GM19035 (cell line): ENCODE results near the gene DNAH3.
"Not testable (repeated sequence)": the region's sequence is repeated elsewhere in the genome, so short reads cannot be mapped to it uniquely, and the experiment has no call there.

Source experiments
- ATAC-seq: cut with Tn5 transposase; IDR thresholded peaks from one replicate; pipeline ENCODE4 v1.9.1; 2021; ENCODE audit not compliant: unreplicated experiment

The DNAH3 gene

DNA sequence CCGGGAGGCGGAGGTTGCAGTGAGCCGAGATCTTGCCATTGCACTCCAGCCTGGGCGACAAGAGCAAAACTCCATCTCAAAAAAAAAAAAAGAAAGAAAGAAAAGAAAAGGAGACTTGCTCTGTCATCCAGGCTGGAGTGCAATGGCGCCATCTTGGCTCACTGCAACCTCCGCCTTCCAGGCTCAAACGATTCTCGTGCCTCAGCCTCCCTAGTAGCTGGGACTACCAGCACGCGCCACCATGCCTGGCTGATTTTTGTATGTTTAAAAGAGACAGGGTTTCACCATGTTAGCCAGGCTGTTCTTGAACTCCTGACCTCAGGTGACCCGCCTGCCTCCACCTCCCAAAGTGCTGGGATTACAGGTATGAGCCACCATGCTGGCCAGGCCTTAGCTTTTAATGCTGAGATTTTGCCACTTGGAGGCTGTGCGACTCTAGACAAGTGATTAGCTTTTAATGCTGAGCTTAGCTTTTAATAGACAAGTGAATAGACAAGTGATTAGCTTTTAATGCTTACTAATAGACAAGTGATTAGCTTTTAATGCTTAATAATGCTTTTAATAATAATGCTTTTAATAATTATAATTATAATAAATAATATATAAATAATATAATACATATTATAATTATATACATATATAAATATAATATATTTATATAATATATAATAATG is 17.4 kb upstream of the DNAH3 start:
- no peak for ATAC-seq

DNA sequence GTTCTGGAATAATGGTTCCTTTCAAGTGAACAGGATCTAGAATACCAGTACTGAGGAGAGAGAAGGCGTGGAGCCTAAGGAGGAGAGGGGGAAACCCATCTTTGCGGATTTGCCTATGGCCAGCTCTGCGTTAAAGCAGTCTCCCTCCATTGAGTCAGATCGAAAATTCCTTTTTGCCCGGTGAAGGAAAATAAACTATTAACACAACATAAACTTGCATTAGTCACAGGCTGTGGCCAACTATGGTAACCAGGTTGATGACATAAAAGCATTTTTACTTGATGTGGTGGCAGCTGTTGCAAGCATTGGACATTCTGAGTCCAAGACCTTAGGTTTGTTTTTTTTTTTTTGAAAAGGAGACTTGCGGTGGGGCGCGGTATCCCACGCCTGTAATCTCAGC is 16.7 kb upstream of the DNAH3 start:
- no peak for ATAC-seq

DNA sequence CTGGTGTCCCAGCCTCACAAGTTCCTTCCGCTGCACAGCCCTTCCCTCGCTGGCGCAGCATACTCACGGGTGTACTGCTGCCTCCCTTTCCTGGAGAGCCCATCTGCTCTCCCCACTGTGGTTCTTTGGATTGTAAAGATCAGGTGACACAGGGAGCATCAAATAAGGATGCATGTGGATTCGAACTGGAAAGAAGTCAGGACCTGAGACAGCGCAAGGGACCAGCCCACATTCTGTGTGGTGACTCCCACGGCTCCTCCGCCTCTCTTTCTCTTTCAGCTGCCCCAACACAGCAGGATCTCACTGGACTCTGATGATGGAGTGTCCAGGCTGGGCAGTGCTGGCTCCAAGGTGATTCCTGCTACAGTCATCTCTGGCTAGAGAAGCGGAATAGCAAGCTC is 15.9 kb upstream of the DNAH3 start:
- ATAC-seq, result no peak

DNA sequence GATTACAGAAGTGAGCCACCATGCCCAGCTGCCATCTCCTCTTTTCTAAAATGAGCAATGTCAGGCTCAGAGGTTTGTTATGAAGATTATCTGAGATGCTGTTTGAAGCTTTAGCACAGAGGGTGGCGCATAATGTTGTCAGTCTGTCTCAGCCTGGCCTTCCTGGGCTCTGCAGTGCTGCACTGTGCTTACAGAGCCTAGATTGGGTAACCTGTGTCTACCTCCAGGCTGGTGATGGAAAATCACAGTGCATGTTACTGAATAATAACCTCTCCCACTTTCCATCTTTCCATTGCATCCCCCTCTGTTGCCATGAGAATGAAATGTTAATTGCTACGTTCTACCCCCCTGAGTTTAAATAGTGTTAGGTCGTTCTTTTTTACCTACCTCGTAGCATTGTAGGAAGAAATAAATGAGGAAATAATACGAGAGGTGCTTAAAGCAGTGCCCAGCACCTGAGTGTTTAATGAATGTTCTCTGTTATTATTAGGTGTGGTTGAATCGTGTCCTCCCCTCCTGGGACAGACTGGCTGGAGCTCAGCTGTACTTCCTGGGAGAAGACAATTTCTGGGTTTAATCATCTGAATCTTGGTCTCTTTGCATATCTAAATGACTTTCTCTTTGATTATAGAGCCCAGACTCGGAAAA is 14.0 kb upstream of the DNAH3 start:
- ATAC-seq, result no peak

DNA sequence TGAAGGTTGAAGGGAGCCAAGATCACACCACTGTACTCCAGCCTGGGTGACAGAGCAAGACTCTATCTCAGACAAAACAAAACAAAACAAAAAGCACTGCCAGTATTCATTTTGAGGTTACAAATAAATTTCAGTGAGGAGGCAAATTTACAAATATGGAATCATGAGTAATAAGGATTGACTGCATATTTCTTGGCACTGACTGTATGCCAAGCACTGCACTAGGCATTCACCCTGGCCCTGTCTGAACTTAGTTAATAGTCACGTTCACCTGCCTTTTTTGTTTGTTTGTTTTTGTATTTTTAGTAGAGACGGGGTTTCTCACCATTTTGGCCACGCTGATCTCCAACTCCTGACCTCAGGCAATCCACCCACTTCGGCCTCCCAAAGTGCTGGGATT is 12.9 kb upstream of the DNAH3 start:
- ATAC-seq, result no peak

DNA sequence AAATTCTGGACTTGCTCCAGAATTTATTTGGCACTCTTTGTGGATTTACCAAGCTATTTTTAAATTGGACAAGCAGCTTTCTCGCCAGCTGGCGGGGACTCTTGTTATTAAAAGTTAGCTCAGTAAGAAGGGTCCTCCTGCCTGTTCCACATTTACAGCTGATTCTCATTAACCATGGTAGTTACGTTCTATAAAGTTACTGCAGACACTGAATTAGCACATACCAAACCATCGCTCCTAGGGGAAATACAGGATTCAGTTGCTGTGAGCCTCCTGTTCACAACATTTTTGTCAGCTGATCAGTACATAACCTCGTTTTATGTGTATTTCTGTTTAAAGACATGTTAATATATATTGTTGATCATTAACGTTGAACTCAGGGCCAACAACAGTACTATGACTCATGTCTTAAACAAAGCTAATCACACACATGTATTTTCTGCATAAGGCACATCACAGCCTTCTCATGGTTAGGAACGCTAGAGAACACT is 12.1 kb upstream of the DNAH3 start:
- no peak for ATAC-seq

DNA sequence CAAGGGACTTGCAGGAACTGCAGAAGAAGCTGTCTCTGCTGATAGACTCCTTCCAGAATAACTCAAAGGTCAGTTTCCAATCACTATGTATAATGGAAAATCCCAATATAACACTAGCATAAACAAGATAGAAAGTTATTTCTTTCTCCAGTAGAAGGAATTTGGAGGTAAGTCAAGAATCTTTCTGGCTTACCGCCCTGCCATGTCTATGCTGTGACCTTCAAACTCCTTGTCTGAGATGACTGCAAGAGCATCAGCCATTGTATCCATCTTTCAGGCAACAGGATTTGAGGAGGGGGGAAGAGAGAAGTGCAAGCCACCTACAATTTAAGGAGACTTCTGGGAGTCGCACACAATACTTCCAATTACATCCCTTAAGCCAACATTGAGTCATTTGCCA is 10.6 kb upstream of the DNAH3 start:
- ATAC-seq, result no peak

DNA sequence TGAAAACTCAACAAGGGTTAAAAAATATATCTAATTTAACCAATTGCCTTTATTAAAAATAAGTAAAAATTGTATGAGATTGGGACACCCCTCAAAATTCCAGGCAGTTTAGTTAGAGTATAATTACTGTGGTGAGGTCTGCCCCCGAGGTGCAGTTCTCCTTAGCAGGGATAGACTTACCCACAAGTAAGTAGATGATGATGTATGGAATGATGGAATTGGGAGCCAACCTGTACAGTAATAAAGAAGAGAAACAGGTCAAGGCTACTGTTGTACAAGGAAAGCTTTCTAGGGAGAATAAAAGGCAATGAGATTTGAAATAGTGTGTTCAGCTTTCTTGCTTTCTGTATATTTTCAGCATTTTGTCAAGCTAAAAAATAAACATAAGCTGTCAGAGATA is 9.6 kb upstream of the DNAH3 start:
- ATAC-seq, result no peak

DNA sequence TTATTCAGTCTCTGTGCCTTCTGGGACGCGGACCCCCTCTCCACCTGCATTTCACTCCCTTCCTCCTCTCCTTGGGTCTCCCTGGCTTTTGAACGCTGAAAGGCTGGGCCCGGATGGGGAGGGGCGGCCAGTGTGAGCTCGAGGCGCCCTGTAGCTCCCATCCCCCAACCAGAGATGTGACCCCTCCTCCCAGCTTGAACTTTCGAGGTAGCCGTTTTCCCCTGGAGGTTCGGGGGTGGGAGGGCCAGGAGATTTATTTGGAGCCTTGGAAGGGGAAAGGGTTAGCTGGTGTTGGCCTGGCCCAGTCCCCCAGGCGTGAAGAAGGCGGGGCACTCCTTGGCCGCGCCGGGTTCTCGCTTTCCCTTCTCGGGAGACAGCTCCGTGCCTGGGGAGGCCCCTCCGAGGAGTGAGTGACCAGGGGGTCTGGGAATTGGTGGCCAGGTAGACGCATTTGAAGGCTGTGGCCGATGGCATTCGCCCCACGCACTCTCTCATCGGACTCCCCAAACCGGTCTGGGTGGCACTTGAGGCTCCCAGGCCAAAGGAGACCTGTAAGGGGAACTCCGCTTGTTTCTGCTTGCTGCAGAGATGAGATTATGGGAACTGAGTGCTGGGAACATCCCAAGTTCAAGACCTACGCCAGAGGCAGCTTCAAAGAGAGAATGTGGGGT is 8.8 kb upstream of the DNAH3 start:
- no peak for ATAC-seq

DNA sequence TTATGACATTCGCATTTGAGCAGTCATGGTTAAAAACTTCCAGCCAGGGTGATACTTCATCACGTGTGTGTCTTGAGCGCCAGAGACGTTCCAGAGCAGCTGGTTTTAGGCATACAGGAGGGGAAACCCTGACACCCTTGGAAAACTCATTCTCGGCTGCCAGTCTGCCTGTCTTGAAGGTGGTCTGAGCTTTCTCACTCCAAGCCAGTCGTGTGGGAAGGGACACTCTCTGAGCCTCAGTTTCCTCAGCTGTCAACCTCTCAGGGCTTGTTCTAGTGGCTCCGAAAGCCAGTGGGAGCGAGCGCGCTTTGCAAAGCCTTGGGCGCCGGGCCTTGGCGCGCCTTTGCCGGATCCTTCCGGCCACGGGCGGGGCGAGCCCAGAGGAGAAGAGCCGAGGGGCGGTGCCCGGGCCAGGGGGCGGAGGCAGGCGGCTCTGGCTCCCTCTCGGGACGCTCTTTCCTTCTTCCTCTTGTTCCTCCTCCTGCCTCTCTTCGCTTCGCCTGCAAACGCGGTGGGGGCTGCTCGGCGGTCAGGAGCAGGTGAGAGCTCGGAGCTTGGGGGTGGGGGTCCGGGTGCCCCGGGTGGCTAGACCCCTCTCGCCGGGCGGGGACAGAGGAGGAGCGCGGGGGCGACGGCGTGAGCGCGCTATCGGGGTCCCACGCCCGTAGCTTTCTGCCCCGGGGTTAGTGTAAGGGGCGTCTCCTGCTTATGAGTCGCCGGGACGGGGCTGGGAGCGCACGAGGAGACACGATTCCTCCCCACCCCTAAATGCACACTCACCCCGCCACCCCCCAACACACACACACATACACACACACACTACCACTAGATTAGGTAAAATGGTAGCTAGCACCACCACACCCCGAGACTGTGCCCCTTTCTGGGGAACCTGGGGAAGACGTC is 7.8 kb upstream of the DNAH3 start, which contains the start of gene LDAF1:
LDAF1 (plus strand) TSS at position 467 of the 903 bp plus-strand sequence. CDS start 2,509 bp downstream, outside the sequence.
- ATAC-seq, result peak; percentile 84

DNA sequence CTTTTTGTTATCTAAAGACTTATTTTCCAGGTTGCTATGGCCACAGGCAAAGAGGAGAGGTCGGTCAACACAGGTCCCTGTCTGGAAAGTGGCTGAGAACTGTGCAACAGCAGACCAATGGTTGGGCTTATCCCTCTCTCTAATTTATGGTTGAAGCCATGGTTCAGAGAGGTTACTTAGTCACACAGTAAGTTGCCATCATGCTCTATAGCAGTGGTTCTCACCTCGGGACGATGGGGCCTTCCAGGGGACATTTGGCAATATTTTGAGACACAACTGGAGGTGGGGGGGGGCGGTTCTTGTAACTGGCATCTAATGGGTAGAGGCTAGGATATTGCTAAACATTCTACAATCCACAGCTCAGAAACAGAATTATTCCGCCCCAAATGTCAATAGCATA is 7.0 kb upstream of the DNAH3 start:
- no peak for ATAC-seq

DNA sequence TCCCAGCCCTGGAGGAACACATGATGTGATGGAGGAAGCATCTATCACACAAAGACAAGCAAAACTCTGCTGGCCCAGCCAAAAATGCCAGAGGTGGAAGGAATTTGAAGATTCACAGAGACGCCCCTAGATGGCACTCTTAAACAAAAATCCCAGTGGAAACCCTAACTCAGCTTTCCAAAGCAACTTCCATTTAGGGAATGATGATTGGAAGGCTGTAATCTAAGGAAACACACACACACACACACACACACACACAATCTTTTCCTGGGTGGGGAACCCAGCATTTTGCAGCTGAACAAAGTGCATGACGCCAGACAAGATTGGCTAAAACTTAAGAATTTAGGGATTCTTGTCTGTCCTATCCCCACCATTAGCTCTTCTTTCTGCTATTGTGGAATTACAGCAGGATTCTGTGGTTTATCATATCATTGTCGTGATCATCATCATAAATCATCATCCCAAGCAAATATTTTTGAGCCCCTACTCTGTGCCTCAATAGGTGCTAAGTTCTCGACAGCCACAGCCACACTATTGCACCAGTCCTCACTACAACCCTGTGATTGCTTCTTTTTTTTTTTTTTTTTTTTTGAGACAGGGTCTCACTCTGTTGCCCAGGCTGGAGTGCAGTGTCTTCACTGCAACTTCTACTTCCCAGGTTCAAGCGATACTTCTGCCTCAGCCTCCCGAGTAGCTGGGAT is 6.3 kb upstream of the DNAH3 start:
- ATAC-seq, result no peak

DNA sequence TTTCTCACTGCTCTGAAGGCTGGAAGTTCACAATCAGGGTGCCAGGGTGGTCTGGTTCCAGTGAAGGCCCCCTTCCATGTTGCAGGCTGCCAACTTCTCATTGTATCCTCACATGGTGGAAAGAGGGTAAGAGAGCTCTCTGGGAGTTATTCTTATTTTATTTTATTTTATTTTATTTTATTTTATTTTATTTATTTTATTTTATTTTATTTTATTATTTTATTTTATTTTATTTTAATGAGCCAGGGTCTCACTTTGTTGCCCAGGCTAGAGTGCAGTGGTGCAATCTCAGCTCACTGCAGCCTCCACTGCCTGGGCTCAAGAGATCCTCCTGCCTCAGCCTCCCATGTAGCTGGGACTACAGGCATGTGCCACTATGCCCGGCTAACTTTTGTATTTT is 5.4 kb upstream of the DNAH3 start:
- ATAC-seq, result not testable (repeated sequence)

DNA sequence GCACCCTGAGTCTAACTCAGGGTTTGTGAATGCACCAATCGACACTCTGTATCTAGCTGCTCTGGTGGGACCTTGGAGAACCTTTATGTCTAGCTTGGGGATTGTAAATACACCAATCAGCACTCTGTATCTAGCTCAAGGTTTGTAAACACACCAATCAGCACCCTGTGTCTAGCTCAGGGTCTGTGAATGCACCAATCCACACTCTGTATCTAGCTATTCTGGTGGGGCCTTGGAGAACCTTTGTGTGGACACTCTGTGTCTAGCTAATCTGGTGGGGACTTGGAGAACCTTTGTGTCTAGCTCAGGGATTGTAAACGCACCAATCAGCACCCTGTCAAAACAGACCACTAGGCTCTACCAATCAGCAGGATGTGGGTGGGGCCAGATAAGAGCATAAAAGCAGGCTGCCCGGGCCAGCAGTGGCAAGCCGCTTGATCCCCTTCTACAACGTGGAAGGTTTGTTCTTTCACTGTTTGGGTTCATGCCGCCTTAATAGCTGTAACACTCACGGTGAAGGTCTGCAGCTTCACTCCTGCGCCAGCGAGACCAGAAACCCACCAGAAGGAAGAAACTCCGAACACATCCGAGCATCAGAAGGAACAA is 2.6 kb upstream of the DNAH3 start:
- not testable (repeated sequence) for ATAC-seq

DNA sequence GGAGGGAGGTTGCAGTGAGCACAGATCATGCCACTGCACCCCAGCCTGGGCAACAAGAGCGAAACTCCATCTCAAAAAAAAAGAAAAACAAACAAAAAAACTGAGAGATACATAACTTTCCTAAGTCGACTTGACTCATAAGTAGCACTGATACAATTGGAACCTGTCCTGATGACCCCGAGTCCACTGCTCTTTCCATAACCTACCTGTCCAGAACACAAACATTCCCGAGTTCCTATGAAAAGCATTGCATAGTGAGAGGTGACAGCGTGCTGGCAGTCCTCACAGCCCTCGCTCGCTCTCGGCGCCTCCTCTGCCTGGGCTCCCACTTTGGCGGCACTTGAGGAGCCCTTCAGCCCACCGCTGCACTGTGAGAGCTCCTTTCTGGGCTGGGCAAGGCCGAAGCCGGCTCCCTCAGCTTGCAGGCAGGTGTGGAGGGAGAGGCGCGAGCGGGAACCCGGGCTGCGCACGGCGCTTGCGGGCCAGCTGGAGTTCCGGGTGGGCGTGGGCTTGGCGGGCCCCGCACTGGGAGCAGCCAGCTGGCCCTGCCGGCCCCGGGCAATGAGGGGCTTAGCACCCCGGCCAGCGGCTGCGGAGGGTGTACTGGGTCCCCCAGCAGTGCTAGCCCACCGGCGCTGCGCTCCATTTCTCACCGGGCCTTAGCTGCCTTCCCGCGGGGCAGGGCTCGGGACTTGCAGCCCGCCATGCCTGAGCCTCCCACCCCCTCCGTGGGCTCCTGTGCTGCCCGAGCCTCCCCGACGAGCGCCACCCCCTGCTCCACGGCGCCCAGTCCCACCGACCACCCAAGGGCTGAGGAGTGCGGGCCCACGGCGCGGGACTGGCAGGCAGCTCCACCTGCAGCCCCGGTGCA is 1.7 kb upstream of the DNAH3 start:
- ATAC-seq, result not testable (repeated sequence)

DNA sequence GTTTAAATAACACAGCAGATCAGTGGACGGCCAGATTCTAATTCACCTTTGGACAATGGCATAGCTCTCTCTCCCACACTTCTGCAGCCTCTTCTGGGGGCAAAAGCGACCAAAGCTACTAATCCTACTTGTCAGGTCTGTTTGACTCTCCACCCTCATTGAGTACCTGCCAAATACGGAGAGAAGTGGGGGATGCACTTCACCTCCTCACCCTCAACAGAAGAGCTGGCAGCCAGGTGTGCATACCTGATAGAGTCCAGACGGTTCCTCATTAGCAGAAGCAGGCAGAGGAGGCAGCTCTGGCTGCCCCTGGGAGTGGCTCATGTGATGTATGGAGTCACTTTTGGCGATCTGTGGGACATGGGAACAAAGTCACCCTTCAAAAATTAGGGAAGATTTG is 4.9 kb downstream of the DNAH3 start:
- ATAC-seq, result no peak

DNA sequence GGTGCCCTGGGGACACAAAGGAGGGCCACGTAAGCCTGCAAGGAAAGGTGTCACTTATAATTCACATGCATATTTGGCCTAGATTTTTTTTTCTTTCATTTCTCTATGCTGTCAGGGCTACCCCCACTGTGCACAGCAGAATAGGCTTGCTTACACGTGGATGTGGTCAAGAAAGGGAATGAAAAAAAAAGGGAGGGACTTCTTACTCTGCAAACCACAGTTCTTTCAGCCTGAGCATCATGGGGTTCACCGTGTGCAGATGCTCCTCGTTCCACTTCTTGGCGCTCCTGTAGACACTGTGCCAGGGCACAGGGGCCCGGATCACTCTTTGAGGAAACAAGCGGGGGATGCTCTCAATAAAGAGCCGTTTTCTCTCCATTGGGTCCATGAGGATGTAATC is 16.6 kb downstream of the DNAH3 start:
- ATAC-seq, result no peak

DNA sequence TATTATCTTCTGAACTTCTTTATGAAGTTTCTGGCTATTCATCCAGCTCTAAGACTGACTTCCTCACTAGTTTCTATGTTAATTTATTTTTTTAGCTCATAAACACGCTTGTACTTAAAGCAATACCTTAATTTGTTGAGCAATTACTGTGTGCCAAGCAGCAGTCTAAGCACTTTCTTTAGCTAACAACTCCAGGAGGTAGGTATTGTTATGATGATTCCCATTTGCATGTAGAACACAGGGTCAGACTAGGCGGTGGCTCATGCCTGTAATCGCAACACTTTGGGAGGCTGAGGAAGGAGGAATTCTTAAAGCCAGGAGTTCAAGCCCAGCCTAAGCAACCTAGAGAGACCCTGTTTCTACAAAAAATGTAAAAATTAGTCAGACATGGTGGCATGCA is 19.8 kb downstream of the DNAH3 start:
- ATAC-seq, result no peak

DNA sequence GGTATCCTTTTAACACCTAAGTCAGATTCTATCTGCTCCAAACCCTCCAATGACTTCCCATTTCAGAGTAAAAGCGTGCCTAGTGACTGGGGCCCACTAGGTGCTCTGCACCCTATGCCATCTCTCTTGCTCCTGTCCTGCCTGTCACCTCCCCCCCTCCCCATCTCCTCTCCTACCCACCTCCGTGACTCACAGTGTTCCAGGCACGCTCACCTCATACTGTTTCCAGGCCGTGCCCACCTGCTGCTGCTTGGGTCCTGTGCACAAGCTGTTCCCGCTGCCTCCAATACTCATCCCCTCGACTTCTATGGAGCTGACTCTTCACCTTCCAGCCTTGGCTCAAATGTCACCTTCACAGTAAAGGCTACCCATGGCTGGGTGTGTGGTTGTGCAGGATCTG is 21.7 kb downstream of the DNAH3 start:
- no peak for ATAC-seq
